Activated naive CD4-positive, alpha-beta T cell treated with anti-CD3 and anti-CD28 coated beads for 36 hours (primary cell): ENCODE measurements around the gene SLC13A5. TPM values are rescaled to one million over a fixed set of nuclear protein-coding genes. Genes with fewer than 3 reads are reported as not detected.
A peak's percentile ranks its signal among the peaks of the same experiment; 100 is the strongest.
"Not testable (repeated sequence)": the region's sequence is repeated elsewhere in the genome, so short reads cannot be mapped to it uniquely, and the experiment has no call there.

Experiments used
- CTCF ChIA-PET: fragments of 350-600 bp; sonication (Branson Sonifier 250); formaldehyde crosslinking; loops from one replicate; lab custom pipeline; 2021; ENCODE audit warnings: antibody characterized with exemption; lab: Charles Lee
- DNase-seq: peaks from one replicate; pipeline ENCODE4 v3.0.0-alpha.2; 2020
- H3K27ac Mint-ChIP-seq: one replicate; pipeline ENCODE4 v1.8.0; 2021; ENCODE audit warnings: mild to moderate bottlenecking, mixed read lengths
- H3K27me3 Mint-ChIP-seq: one replicate; pipeline ENCODE4 v1.8.0; 2021; ENCODE audit warnings: low read depth, mixed read lengths
- H3K36me3 Mint-ChIP-seq: one replicate; pipeline ENCODE4 v1.8.0; 2021; ENCODE audit warnings: low read depth, mixed read lengths
- H3K4me1 Mint-ChIP-seq: one replicate; pipeline ENCODE4 v1.8.0; 2021; ENCODE audit warnings: low read depth, mixed read lengths
- H3K4me3 Mint-ChIP-seq: one replicate; pipeline ENCODE4 v1.8.0; 2021; ENCODE audit warnings: mild to moderate bottlenecking, moderate library complexity, mixed read lengths
- H3K9me3 Mint-ChIP-seq: one replicate; pipeline ENCODE4 v1.8.0; 2021; ENCODE audit warnings: mixed read lengths
- intact Hi-C: fragments of 100-400 bp; cut with micrococcal nuclease; formaldehyde crosslinking; loops from one replicate; pipeline ENCODE4 v1.15.1; 2023
- total RNA-seq, 2 experiments: library from RNA; stranded (reverse); gene quantifications; one replicate each; pipeline ENCODE4 v1.2.3, GENCODE V29; 2021

SLC13A5 gene
- total RNA-seq, 2 experiments from 2014 or later: not detected

DNA sequence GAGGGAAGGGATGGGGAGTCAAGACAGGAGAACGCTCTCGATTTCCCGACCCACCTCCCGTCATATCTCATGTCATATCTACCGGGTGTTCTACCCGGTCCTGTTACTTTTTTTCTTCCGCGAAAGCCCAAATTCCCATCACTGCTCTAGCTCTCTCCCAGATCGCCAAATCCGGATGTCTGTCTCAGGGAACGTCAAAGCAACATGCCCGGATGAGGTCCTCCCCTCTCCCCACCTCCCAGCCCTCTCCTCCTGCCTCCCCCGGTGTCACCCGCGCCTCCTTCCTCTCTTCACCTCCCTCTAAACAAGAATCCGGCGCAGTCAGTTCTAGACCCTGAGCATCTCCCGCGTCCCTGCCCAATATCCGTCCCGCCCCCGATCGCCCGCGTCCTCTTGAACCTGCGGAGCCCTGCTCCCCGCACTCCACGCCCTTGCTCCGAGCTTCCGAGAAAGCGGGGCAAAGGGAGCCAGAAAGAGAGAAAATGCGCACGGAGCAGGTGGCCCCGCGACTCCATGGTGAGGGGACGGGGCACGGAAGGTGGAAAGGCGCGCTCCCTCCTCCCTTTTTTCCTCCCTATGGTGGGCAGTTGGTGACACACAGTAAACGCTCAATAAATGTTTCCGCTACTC, 57.3 kb downstream of the SLC13A5 start:
- H3K27ac Mint-ChIP-seq, H3K9me3 Mint-ChIP-seq, H3K27me3 Mint-ChIP-seq, CTCF ChIA-PET, DNase-seq, H3K36me3 Mint-ChIP-seq: not testable (repeated sequence)
- peaks cover 44% of the 10 kb centered on the region for H3K4me1 Mint-ChIP-seq
- H3K4me3 Mint-ChIP-seq: peak overlapping the region; percentile 72
- intact Hi-C loops: loop anchor here (2.0 kb wide), 1 partner anchor 15 kb away; the partner anchor contains the start of genes KIAA0753 and TXNDC17

- no peaks in the 10 kb centered on the region for H3K27me3 Mint-ChIP-seq
- H3K27ac Mint-ChIP-seq: no peak overlapping the region
- intact Hi-C loops: loop anchor here (5.0 kb wide), 3 partner anchors 102 to 1073 kb away; partner anchors contain the start of genes NLRP1 and XAF1
- peaks cover 42% of the 10 kb centered on the region for H3K4me1 Mint-ChIP-seq
- no peak for DNase-seq
- peaks cover 10% of the 10 kb centered on the region for H3K36me3 Mint-ChIP-seq
- CTCF ChIA-PET: no interaction called here
- H3K4me3 Mint-ChIP-seq: no peak overlapping the region
- H3K9me3 Mint-ChIP-seq: no peaks in the 10 kb centered on the region
Measured at GRCh38 chr17:6654841-6655731, 58.1 kb downstream of the SLC13A5 start.

DNA sequence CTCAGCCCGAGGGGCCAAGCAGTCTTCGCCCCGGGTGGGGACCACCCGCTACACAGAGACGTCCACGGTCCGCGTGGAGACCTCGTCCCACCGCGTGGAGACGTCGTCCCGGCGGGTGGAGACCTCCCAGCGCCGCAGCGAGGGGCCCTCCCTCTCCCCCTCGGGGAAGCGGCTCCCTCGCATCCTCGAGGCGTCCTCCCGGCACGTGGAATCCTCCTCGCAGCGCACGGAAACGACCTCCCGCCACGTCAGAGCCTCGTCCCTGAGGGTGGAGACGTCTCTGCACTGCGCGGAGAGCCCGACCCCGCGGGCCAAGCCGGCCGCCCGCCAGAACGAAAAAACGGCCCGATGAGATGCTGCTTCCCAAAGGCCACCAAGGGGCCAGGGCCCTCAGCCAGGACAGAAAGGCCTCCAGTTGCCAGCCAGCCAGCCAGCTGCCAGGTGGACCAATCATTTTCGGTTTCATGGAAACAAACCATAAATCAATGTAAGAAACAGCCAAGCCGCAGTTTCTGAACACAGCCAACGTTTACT, 61.2 kb downstream of the SLC13A5 start:
- H3K4me3 Mint-ChIP-seq: peak overlapping the region; percentile 96
- peak; percentile 59 for DNase-seq
- H3K4me1 Mint-ChIP-seq: peaks cover 57% of the 10 kb centered on the region
- peak overlapping the region; percentile 39 for H3K27ac Mint-ChIP-seq
- CTCF ChIA-PET: interaction anchor here (1.1 kb wide), 1 partner anchor 13 kb away, joined by 3 read pairs; no protein-coding TSS in a partner anchor
- H3K9me3 Mint-ChIP-seq: no peaks in the 10 kb centered on the region
- intact Hi-C loops: loop anchor here (1.0 to 5.0 kb wide), 5 partner anchors 12 to 1070 kb away; partner anchors contain the start of genes KIAA0753, NLRP1 and XAF1
- H3K36me3 Mint-ChIP-seq: peaks cover 19% of the 10 kb centered on the region
- no peaks in the 10 kb centered on the region for H3K27me3 Mint-ChIP-seq

- peak within 1 kb of the TSS; percentile 96 for H3K4me3 Mint-ChIP-seq
- DNase-seq: peak; percentile 96
- intact Hi-C loops: loop anchor here (1.0 to 5.0 kb wide), 5 partner anchors 11 to 1069 kb away; partner anchors contain the start of genes KIAA0753, NLRP1 and XAF1
- CTCF ChIA-PET: interaction anchor here (1.1 kb wide), 1 partner anchor 13 kb away, joined by 3 read pairs; no protein-coding TSS in a partner anchor
- H3K27me3 Mint-ChIP-seq: no peaks in the 10 kb centered on the region
- H3K4me1 Mint-ChIP-seq: peaks cover 63% of the 10 kb centered on the region
- H3K27ac Mint-ChIP-seq: peak within 1 kb of the TSS; percentile 96
- H3K9me3 Mint-ChIP-seq: no peaks in the 10 kb centered on the region
- peaks cover 19% of the 10 kb centered on the region for H3K36me3 Mint-ChIP-seq
Measured at GRCh38 chr17:6651354-6651918, 61.7 kb downstream of the SLC13A5 start, which contains the start of the genes C17orf100 and MED31. Gene C17orf100, plus strand, starts transcription at chr17:6651762. Its CDS starts 152 bp downstream, at chr17:6651914. Gene MED31, minus strand, starts transcription at chr17:6651605. Its CDS starts 77 bp downstream, at chr17:6651528.

GRCh38 chr17:6648181-6648580, 65.0 kb downstream of the SLC13A5 start:
- Mint-ChIP-seq H3K9me3 (no peaks in the 10 kb centered on the region), H3K4me1 (peaks cover 69% of the 10 kb centered on the region), H3K36me3 (peaks cover 24% of the 10 kb centered on the region), H3K4me3 (no peak overlapping the region), H3K27me3 (no peaks in the 10 kb centered on the region), H3K27ac (no peak overlapping the region)
- CTCF ChIA-PET: interaction anchor here (1.0 kb wide), 1 partner anchor 9 kb away, joined by 3 read pairs; no protein-coding TSS in a partner anchor
- intact Hi-C loops: no loop called here
- DNase-seq: no peak

- Mint-ChIP-seq H3K27ac (peak overlapping the region; percentile 97), H3K27me3 (no peaks in the 10 kb centered on the region), H3K4me1 (peaks cover 67% of the 10 kb centered on the region), H3K36me3 (peaks cover 19% of the 10 kb centered on the region), H3K9me3 (no peaks in the 10 kb centered on the region), H3K4me3 (no peak overlapping the region)
- CTCF ChIA-PET: no interaction called here
- intact Hi-C loops: loop anchor here (5.0 kb wide), 2 partner anchors 489 to 839 kb away; partner anchors contain the start of genes POLR2A and SLC35G6
- no peak for DNase-seq
Measured at GRCh38 chr17:6643451-6644125, 69.6 kb downstream of the SLC13A5 start.

GRCh38 chr17:6642592-6642991, 70.6 kb downstream of the SLC13A5 start:
- H3K27ac Mint-ChIP-seq: peak overlapping the region; percentile 97
- no peak for DNase-seq
- H3K36me3 Mint-ChIP-seq: peaks cover 15% of the 10 kb centered on the region
- CTCF ChIA-PET: no interaction called here
- peak overlapping the region; percentile 60 for H3K4me3 Mint-ChIP-seq
- no peaks in the 10 kb centered on the region for H3K9me3 Mint-ChIP-seq
- H3K27me3 Mint-ChIP-seq: no peaks in the 10 kb centered on the region
- H3K4me1 Mint-ChIP-seq: peaks cover 68% of the 10 kb centered on the region
- intact Hi-C loops: loop anchor here (5.0 kb wide), 2 partner anchors 490 to 840 kb away; partner anchors contain the start of genes POLR2A and SLC35G6

DNA sequence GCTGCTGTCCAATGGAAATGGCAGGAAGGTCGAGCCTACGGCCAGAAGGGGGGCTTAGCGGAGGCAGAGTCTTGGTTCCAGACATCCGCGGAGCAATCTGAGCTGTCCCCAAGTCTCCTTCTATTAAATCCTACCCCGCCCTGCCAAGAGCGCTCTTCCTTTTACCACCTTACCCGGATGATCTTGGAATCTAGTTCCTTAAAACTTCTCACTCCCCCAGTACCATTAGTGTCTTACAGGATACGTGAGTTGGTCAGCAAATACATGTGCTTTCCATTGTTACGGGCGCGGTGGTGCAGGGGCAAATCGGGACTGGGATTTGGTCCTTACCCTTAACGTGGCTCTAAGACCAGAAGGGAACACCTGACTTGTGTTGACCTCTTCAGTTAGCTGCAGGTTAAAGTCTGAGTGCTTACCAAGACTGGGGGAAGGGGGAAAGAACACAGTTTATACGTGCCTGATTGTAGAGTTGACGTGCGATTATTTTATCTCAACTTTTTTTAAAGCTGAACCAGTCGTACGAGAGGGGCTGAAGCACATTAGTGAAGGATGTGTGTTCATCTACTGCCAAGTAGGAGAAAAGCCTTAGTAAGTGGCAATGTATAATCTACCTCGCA, 71.8 kb downstream of the SLC13A5 start:
- H3K27ac Mint-ChIP-seq: peak overlapping the region; percentile 97
- DNase-seq: no peak
- peaks cover 56% of the 10 kb centered on the region for H3K4me1 Mint-ChIP-seq
- no peaks in the 10 kb centered on the region for H3K9me3 Mint-ChIP-seq
- H3K36me3 Mint-ChIP-seq: peaks cover 18% of the 10 kb centered on the region
- CTCF ChIA-PET: interaction anchor here (0.7 kb wide), 1 partner anchor 123 kb away, joined by 3 read pairs; no protein-coding TSS in a partner anchor
- H3K27me3 Mint-ChIP-seq: no peaks in the 10 kb centered on the region
- intact Hi-C loops: loop anchor here (1.0 to 5.0 kb wide), 4 partner anchors 15 to 1155 kb away; partner anchors contain the start of genes DERL2, MIS12, POLR2A and SLC35G6
- peak overlapping the region; percentile 81 for H3K4me3 Mint-ChIP-seq

DNA sequence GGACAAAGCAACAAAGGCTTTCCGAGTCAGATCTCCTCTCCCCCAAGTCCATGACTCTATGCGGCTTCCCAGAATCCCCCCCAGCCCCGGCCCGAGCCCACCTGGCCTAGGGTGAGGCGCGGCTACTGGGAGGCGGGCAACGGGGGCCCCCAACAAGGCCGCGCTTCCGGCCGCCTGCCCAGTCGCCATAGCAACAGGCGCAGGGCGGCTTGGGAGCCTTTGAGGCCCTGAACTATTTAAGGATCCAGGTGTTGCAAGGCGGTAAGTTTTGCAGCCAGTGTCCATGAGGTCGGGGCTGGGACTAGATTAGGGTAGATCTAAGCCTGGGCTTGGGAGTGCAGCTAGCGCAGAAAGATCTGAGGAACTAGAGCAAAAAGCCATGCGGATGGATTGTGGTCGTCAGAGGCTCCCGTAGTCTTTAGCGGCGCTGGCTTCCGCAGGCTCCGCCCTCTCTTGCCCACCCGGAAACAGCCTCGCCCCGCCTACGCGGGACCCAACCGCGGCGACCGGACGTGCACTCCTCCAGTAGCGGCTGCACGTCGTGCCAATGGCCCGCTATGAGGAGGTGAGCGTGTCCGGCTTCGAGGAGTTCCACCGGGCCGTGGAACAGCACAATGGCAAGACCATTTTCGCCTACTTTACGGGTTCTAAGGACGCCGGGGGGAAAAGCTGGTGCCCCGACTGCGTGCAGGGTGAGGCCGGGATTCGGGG, 72.5 kb downstream of the SLC13A5 start, which contains the start of the genes KIAA0753 and TXNDC17:
Gene KIAA0753 (minus strand): TSS at position 176 of the 711 bp plus-strand sequence. CDS start 5,608 bp downstream, outside the sequence.
Gene TXNDC17 (plus strand): TSS at position 525 of the 711 bp plus-strand sequence. CDS start 23 bp downstream, at position 548.
- peak; percentile 93 for DNase-seq
- peak within 1 kb of the TSS; percentile 97 for H3K27ac Mint-ChIP-seq
- H3K36me3 Mint-ChIP-seq: peaks cover 18% of the 10 kb centered on the region
- peak within 1 kb of the TSS; percentile 81 for H3K4me3 Mint-ChIP-seq
- no peaks in the 10 kb centered on the region for H3K9me3 Mint-ChIP-seq
- H3K4me1 Mint-ChIP-seq: peaks cover 51% of the 10 kb centered on the region
- intact Hi-C loops: loop anchor here (1.0 to 5.0 kb wide), 5 partner anchors 11 to 1154 kb away; partner anchors contain the start of genes C17orf100, DERL2, MED31 and MIS12
- CTCF ChIA-PET: no interaction called here
- no peaks in the 10 kb centered on the region for H3K27me3 Mint-ChIP-seq
